Endothelial cell of umbilical vein (primary cell): ENCODE data around the gene IWS1. TPM values are rescaled to one million over a fixed set of nuclear protein-coding genes. Genes with fewer than 3 reads are reported as not detected.

Experiments used
- BruUV-seq: library from RNA; stranded (reverse); fragments of 400-500 nt; replicated peaks from 2 replicates; lab custom pipeline; 2021; lab: Mats Ljungman, UMichigan
- CTCF ChIA-PET: fragments of 300-600, 350-600 bp; sonication (Branson Sonifier 250); formaldehyde crosslinking; loops from one replicate; lab custom pipeline; 2021; ENCODE audit warnings: antibody characterized with exemption, inconsistent platforms; lab: Charles Lee
- POLR2A ChIA-PET: fragments of 300-600, 350-600 bp; sonication (Branson Sonifier 250); formaldehyde crosslinking; loops from one replicate; lab custom pipeline; 2021; ENCODE audit warnings: antibody characterized with exemption, inconsistent platforms; lab: Charles Lee
- DNase-seq: peaks from one replicate; pipeline ENCODE4 v3.0.0-alpha.2; 2011; ENCODE audit warnings: low read depth, low spot score
- FAIRE-seq: peaks from 2 replicates; lab custom pipeline; 2011; peaks lifted over from hg19 to GRCh38; lab: Jason Lieb, UNC
- H2AFZ ChIP-seq: 2 replicates; pipeline ENCODE4 v1.6.0; 2012; ENCODE audit warnings: low read depth, low read length, control low read depth, inconsistent platforms
- H3K27ac ChIP-seq: 2 replicates; pipeline ENCODE4 v1.5.1; 2011; ENCODE audit warnings: low read depth, mild to moderate bottlenecking, control low read depth, low read length, moderate library complexity; ENCODE audit not compliant: insufficient read depth
- H3K27me3 ChIP-seq, 2 experiments: 2 replicates each; pipeline versions ENCODE4 v1.6.0 to v1.6.1; 2011; ENCODE audit warnings: low read length in 2 of 2, mixed read lengths in 1 of 2; ENCODE audit not compliant: control insufficient read depth in 2 of 2, insufficient read depth in 2 of 2
- H3K36me3 ChIP-seq, 2 experiments: 2 replicates in 1 of 2; 3 replicates in 1 of 2; pipeline ENCODE4 v1.5.1; 2011; ENCODE audit warnings: low read length in 2 of 2, mild to moderate bottlenecking in 1 of 2, moderate library complexity in 1 of 2; ENCODE audit not compliant: control insufficient read depth in 2 of 2, insufficient read depth in 2 of 2; ENCODE audit errors: extremely low read depth in 1 of 2
- H3K4me1 ChIP-seq: 3 replicates; pipeline ENCODE4 v1.5.1; 2011; ENCODE audit warnings: mild to moderate bottlenecking, low read length; ENCODE audit not compliant: control insufficient read depth, insufficient read depth; ENCODE audit errors: extremely low read depth
- H3K4me2 ChIP-seq: 2 replicates; pipeline ENCODE4 v1.6.1; 2011; ENCODE audit warnings: low read length, control low read depth, mixed read lengths; ENCODE audit not compliant: insufficient read depth
- H3K4me3 ChIP-seq, 3 experiments: fragments of 200-600 bp in 1 of 3; sonication (generic), shearing (Covaris generic) in 1 of 3; replicated peaks in 1 of 3; 2 replicates each; pipeline ENCODE4 v1.5.1; 2011 to 2016; ENCODE audit warnings: control low read depth in 3 of 3, low read length in 3 of 3, mild to moderate bottlenecking in 2 of 3, inconsistent platforms in 1 of 3, low read depth in 1 of 3, moderate library complexity in 1 of 3; ENCODE audit not compliant: insufficient read depth in 1 of 3
- H3K79me2 ChIP-seq: 2 replicates; pipeline ENCODE4 v1.6.0; 2012; ENCODE audit warnings: low read length, inconsistent platforms; ENCODE audit not compliant: control insufficient read depth, insufficient read depth
- H3K9ac ChIP-seq: replicated peaks from 2 replicates; pipeline ENCODE3; 2011; ENCODE audit warnings: low read length, control low read depth; ENCODE audit not compliant: insufficient read depth; ENCODE audit errors: extremely low read depth
- H3K9me1 ChIP-seq: replicated peaks from 3 replicates; pipeline ENCODE4 v1.6.0; 2011; ENCODE audit warnings: mild to moderate bottlenecking, low read length; ENCODE audit not compliant: control insufficient read depth, insufficient read depth; ENCODE audit errors: extremely low read depth
- H3K9me3 ChIP-seq: replicated peaks from 2 replicates; pipeline ENCODE4 v1.5.1; 2012; ENCODE audit warnings: low read length, inconsistent platforms; ENCODE audit not compliant: control insufficient read depth, insufficient read depth
- H4K20me1 ChIP-seq: replicated peaks from 2 replicates; pipeline ENCODE3; 2011; ENCODE audit warnings: mild to moderate bottlenecking, low read length; ENCODE audit not compliant: control insufficient read depth, insufficient read depth; ENCODE audit errors: extremely low read depth
- CTCF ChIP-seq, 2 donors: IDR thresholded peaks; 1 replicate in 1 of 2; 2 replicates in 1 of 2; pipeline ENCODE4 v1.5.1; 2011; ENCODE audit warnings: low read length in 2 of 2, mild to moderate bottlenecking in 2 of 2, moderate library complexity in 2 of 2, control low read depth in 1 of 2, inconsistent platforms in 1 of 2, low read depth in 1 of 2; ENCODE audit not compliant: insufficient read depth in 1 of 2; ENCODE audit errors: extremely low read depth in 1 of 2
- EZH2 ChIP-seq: IDR thresholded peaks from 2 replicates; pipeline ENCODE4 v1.6.1; 2012; ENCODE audit warnings: borderline replicate concordance, low read depth, mild to moderate bottlenecking, moderate library complexity, low read length, inconsistent platforms; ENCODE audit not compliant: severe bottlenecking
- FOS ChIP-seq: IDR thresholded peaks from 2 replicates; pipeline ENCODE4 v1.6.1; 2011; ENCODE audit warnings: mild to moderate bottlenecking, low read length, moderate library complexity, borderline replicate concordance; ENCODE audit not compliant: insufficient read depth
- GATA2 ChIP-seq: IDR thresholded peaks from 2 replicates; pipeline ENCODE4 v1.7.0; 2011; ENCODE audit warnings: low read depth, mild to moderate bottlenecking, moderate library complexity, mixed read lengths, low read length; ENCODE audit not compliant: insufficient read length, insufficient read depth
- JUN ChIP-seq: IDR thresholded peaks from 2 replicates; pipeline ENCODE4 v1.6.1; 2011; ENCODE audit warnings: borderline replicate concordance, low read depth; ENCODE audit not compliant: insufficient read length, insufficient read depth
- MYC ChIP-seq: IDR thresholded peaks from one replicate; pipeline ENCODE4 v1.6.1; 2011; ENCODE audit warnings: mild to moderate bottlenecking, low read depth, low read length
- POLR2A ChIP-seq: IDR thresholded peaks from 2 replicates; pipeline ENCODE4 v1.6.1; 2012; ENCODE audit warnings: low read depth, mild to moderate bottlenecking, control low read depth, low read length
- POLR2AphosphoS5 ChIP-seq: IDR thresholded peaks from 2 replicates; pipeline ENCODE4 v1.6.1; 2012; ENCODE audit warnings: low read depth, mild to moderate bottlenecking, control low read depth, low read length, moderate library complexity; ENCODE audit not compliant: insufficient read depth
- dilution Hi-C: fragments of 300-500 bp; cut with MboI; formaldehyde crosslinking; loops from one replicate; pipeline ENCODE4 v1.15.0; 2019; ENCODE audit warnings: low sequenced_read_pairs; ENCODE audit not compliant: extremely low pct_ligation_motif_present
- intact Hi-C: fragments of 100-400 bp; cut with micrococcal nuclease; formaldehyde crosslinking; loops from one replicate; pipeline ENCODE4 v1.10.0; 2022
- polyA plus RNA-seq, 4 experiments: library from polyadenylated mRNA; depleted of rRNA in 3 of 4; stranded (reverse) in 3 of 4; unstranded in 1 of 4; fragments of >200 nt; gene quantifications; 2 replicates each; pipeline versions ENCODE4 v1.2.1 to v1.2.3, GENCODE V29; 2011 to 2012; ENCODE audit warnings: missing spikeins in 1 of 4
- total RNA-seq: library from RNA; stranded (reverse); gene quantifications from 2 replicates; pipeline ENCODE4 v1.2.3, GENCODE V29; 2021
- TF ChIP-seq, protein P1 (sequence below): IDR thresholded peaks from 2 replicates; pipeline ENCODE4 v1.6.1; 2011; ENCODE audit not compliant: insufficient read depth, insufficient read length

IWS1 gene
- total and polyA plus RNA-seq, 2 donors (not counting 3 experiments of a cell fraction or from before 2014, with no cell fraction given) = 14.7 to 51.0 TPM

- BruUV-seq = no TSS peak
- DNase-seq (no peak), FAIRE-seq (no peak)
- Histone ChIP-seq H3K27me3 (no peaks in the 10 kb centered on the region), H3K4me3 (no peak overlapping the region), H3K79me2 (peaks cover 93% of the 10 kb centered on the region), H3K36me3 (peaks cover 3 to 10% of the 10 kb centered on the region in 2 experiments), H4K20me1 (peaks cover 5% of the 10 kb centered on the region), H3K4me1 (peaks cover 3% of the 10 kb centered on the region), H3K27ac (no peak overlapping the region), H3K9ac (no peak overlapping the region), H3K4me2 (no peak overlapping the region), H3K9me3 (no peaks in the 10 kb centered on the region), H2AFZ (no peak overlapping the region), H3K9me1 (no peaks in the 10 kb centered on the region)
- dilution Hi-C loops (no loop called here), intact Hi-C loops (no loop called here)
- no peak for TF ChIP-seq MYC
- TF ChIP-seq JUN = no peak
- TF ChIP-seq FOS = no peak
- TF ChIP-seq GATA2 = no peak
- TF ChIP-seq EZH2 = no peak
- TF ChIP-seq CTCF (IDR thresholded peaks at IDR 0.05; ENCODE audit: extremely low read depth in 1 of 2, insufficient read depth in 1 of 2, low read depth in 1 of 2, low read length in 2 of 2) = no peak
- TF ChIP-seq POLR2A = no peak
- TF ChIP-seq POLR2AphosphoS5 = no peak
- TF ChIP-seq, protein P1, sequence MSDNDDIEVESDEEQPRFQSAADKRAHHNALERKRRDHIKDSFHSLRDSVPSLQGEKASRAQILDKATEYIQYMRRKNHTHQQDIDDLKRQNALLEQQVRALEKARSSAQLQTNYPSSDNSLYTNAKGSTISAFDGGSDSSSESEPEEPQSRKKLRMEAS = no peak
- ChIA-PET POLR2A (no interaction called here), CTCF (no interaction called here)
Observed at GRCh38 chr2:127520424-127520823, 5.9 kb downstream of the IWS1 start.
